K562 (cell line): ENCODE measurements around the gene POLR2H. TPM values are rescaled to one million over a fixed set of nuclear protein-coding genes. Genes with fewer than 3 reads are reported as not detected.

Source experiments
- ATAC-seq: fragments of 200-7000 bp; cut with Tn5 transposase; 3 replicates; pipeline ENCODE4 v1.9.1; 2020; ENCODE audit warnings: moderate library complexity
- BruUV-seq: library from RNA; stranded (reverse); fragments of 400-500 nt; replicated peaks from 2 replicates; lab custom pipeline; 2021; lab: Mats Ljungman, UMichigan
- CTCF ChIA-PET: fragments of 300-600 bp; formaldehyde crosslinking; extraction: SDS; loops from one replicate; lab custom pipeline; 2021; ENCODE audit warnings: low intra/inter-chr PET ratio; lab: Yijun Ruan, JAX
- POLR2A ChIA-PET: fragments of 300-600, 350-650 bp; sonication (Branson Sonifier 250); formaldehyde crosslinking; extraction: SDS; loops from one replicate; lab custom pipeline; 2021; ENCODE audit warnings: antibody characterized with exemption, inconsistent platforms; lab: Yijun Ruan, JAX
- DNase-seq, 4 experiments: peaks; one replicate each; pipeline versions ENCODE4 v3.0.0 to v3.0.0-alpha.2; 2011 to 2018; ENCODE audit warnings: low spot score in 3 of 4, mixed read lengths in 3 of 4; ENCODE audit errors: extremely low read depth in 1 of 4
- FAIRE-seq: peaks from 2 replicates; lab custom pipeline; 2011; peaks lifted over from hg19 to GRCh38; lab: Jason Lieb, UNC
- H2AFZ ChIP-seq: 2 replicates; pipeline ENCODE4 v1.6.0; 2011; ENCODE audit warnings: low read depth, low read length, control low read depth, inconsistent platforms
- H3K27ac ChIP-seq: fragments of 200-600 bp; 3 replicates; pipeline ENCODE4 v1.8.0; 2011; ENCODE audit warnings: low read depth, mild to moderate bottlenecking, control low read depth, inconsistent platforms, low read length, moderate library complexity, mixed read lengths; ENCODE audit errors: extremely low read depth
- H3K27me3 ChIP-seq, 2 experiments: fragments of 300-600 bp in 1 of 2; 2 replicates in 1 of 2; 3 replicates in 1 of 2; pipeline versions ENCODE4 v1.6.0 to v1.8.0; 2011; ENCODE audit warnings: inconsistent platforms in 2 of 2, low read length in 2 of 2, mild to moderate bottlenecking in 1 of 2, mixed read lengths in 1 of 2, moderate library complexity in 1 of 2; ENCODE audit not compliant: control insufficient read depth in 2 of 2, insufficient read depth in 2 of 2
- H3K36me3 ChIP-seq: fragments of 300-600 bp; 3 replicates; pipeline ENCODE4 v1.8.0; 2011; ENCODE audit warnings: mild to moderate bottlenecking, low read length, inconsistent platforms; ENCODE audit not compliant: control insufficient read depth, insufficient read depth
- H3K4me1 ChIP-seq, 2 experiments: fragments of 200-600 bp in 1 of 2; replicated peaks in 1 of 2; 2 replicates in 1 of 2; 3 replicates in 1 of 2; pipeline versions ENCODE4 v1.5.1 to v1.8.0; 2011; ENCODE audit warnings: inconsistent platforms in 2 of 2, low read length in 2 of 2, mild to moderate bottlenecking in 1 of 2, mixed read lengths in 1 of 2, moderate library complexity in 1 of 2; ENCODE audit not compliant: control insufficient read depth in 2 of 2, insufficient read depth in 2 of 2
- H3K4me2 ChIP-seq: 2 replicates; pipeline ENCODE4 v1.6.1; 2011; ENCODE audit warnings: low read length, control low read depth, inconsistent platforms, mixed read lengths; ENCODE audit not compliant: insufficient read depth
- H3K4me3 ChIP-seq: fragments of 200-600 bp; sonication (generic), shearing (Covaris generic); 2 replicates; pipeline ENCODE4 v1.5.1; 2016; ENCODE audit warnings: control low read depth, inconsistent platforms
- H3K79me2 ChIP-seq: fragments of 200-600 bp; 3 replicates; pipeline ENCODE4 v1.8.0; 2011; ENCODE audit warnings: low read length, inconsistent platforms; ENCODE audit not compliant: control insufficient read depth, insufficient read depth
- H3K9ac ChIP-seq, 2 experiments: 2 replicates each; pipeline versions ENCODE4 v1.6.0 to v1.6.1; 2011; ENCODE audit warnings: low read depth in 2 of 2, low read length in 2 of 2, control low read depth in 1 of 2, inconsistent platforms in 1 of 2, mild to moderate bottlenecking in 1 of 2, mixed read lengths in 1 of 2; ENCODE audit not compliant: insufficient read depth in 1 of 2
- H3K9me1 ChIP-seq: one replicate; pipeline ENCODE4 v1.6.0; 2011; ENCODE audit warnings: inconsistent platforms, mild to moderate bottlenecking, low read length, moderate library complexity; ENCODE audit not compliant: control insufficient read depth, insufficient read depth
- H3K9me3 ChIP-seq: replicated peaks from 2 replicates; pipeline ENCODE4 v1.5.1; 2011; ENCODE audit warnings: low read depth, low read length, inconsistent platforms; ENCODE audit not compliant: control insufficient read depth, insufficient read depth
- H4K20me1 ChIP-seq: replicated peaks from 2 replicates; pipeline ENCODE4 v1.6.1; 2011; ENCODE audit warnings: low read length, inconsistent platforms, mixed read lengths; ENCODE audit not compliant: control insufficient read depth, insufficient read depth
- RBFOX2 ChIP-seq: fragments of 200-400 bp; formaldehyde crosslinking; IDR thresholded peaks from 2 replicates; pipeline ENCODE4 v1.6.1; 2017; ENCODE audit warnings: low read depth, mild to moderate bottlenecking, low read length, moderate library complexity
- SNRNP70 ChIP-seq: fragments of 200-400 bp; formaldehyde crosslinking; optimal IDR thresholded peaks from 2 replicates; pipeline ENCODE3; 2017; ENCODE audit warnings: low read depth, low read length
- WGBS: fragments of 100-300 bp; shearing (Covaris generic); methylation state at CpG from one replicate; pipeline ENCODE4 v1.1.6; 2016; ENCODE audit warnings: low coverage, mixed read lengths; ENCODE audit not compliant: insufficient coverage; ENCODE audit errors: missing lambda C conversion rate; 5-methylcytosine and 5-hydroxymethylcytosine counted together
- in situ Hi-C: fragments of 300-500 bp; cut with MboI; formaldehyde crosslinking; loops from 4 replicates; pipeline ENCODE4 v1.15.0; 2018; ENCODE audit warnings: inconsistent platforms, mixed read lengths
- intact Hi-C: fragments of 100-400 bp; cut with micrococcal nuclease; formaldehyde crosslinking; loops from 2 replicates; pipeline ENCODE4 v1.14.2; 2022
- polyA plus RNA-seq, 8 experiments: library from polyadenylated mRNA; depleted of rRNA in 4 of 8; stranded (reverse) in 5 of 8; unstranded in 3 of 8; fragments of >200 nt; fragmentation: Nextera tagmentation in 2 of 8; fragmentation: Illumina TruSeq in 1 of 8; extraction: Ambion mirVana in 2 of 8; extraction: Trizol in 1 of 8; gene quantifications; 2 replicates each; pipeline versions ENCODE4 v1.2.1 to v1.2.3, GENCODE V29; 2011 to 2014; ENCODE audit warnings: inconsistent platforms in 1 of 8, missing spikeins in 1 of 8
- total RNA-seq, 7 experiments: library from RNA; depleted of rRNA in 6 of 7; stranded (reverse); fragments of >200 nt in 6 of 7; fragmentation: Illumina TruSeq in 2 of 7; extraction: Trizol in 2 of 7; gene quantifications; 2 replicates each; pipeline versions ENCODE4 v1.2.1 to v1.2.3, GENCODE V29; 2011 to 2021; ENCODE audit warnings: low replicate concordance in 1 of 7
- TF ChIP-seq, protein P1 (sequence below): sonication (generic); formaldehyde crosslinking; IDR thresholded peaks from 2 replicates; pipeline ENCODE4 v1.8.1; 2023; ENCODE audit warnings: mild to moderate bottlenecking, missing genetic modification reagents

POLR2H gene
- total and polyA plus RNA-seq, 9 of the 15 experiments (the other 6 are each of a cell fraction or from before 2014, with no cell fraction given), result 128 to 512 (median 220) TPM

DNA sequence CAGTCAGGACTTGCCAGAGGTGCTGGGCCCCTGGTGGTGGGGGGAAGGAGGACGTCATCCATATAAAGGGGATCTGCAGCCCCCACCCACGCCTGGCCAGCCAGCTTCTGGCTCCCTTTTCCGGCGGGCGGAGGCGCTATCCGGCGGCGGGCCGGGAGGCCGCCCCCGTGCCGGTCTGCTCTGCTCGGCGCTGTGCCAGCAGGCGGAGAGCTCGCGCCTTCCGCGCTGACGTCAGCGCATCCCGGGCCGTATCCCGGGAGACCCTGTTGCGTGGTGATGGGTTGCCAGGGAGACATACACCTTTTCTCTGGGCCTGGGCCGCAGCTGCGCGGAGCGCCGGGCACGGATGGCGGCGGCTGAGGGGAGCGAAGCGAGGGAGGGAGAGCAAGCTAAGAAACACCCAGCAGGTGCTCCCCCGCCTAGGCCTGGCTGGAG lies 23.0 kb upstream of the POLR2H start:
- no peak overlapping the region for H3K27ac ChIP-seq
- H3K4me3 ChIP-seq, result no peak overlapping the region
- WGBS, result 93% methylated on average over 21 of the region's 37 CpGs
- no peaks in the 10 kb centered on the region for H3K27me3 ChIP-seq
- ATAC-seq (no peak), DNase-seq (no peak), FAIRE-seq (no peak)
- H2AFZ ChIP-seq, result no peak overlapping the region
- H3K9ac ChIP-seq, result peak overlapping the region in 1 of 2 experiments; percentile 64; a peak in 2 of 4 replicates
- H3K79me2 ChIP-seq, result peaks cover 16% of the 10 kb centered on the region
- H3K9me1 ChIP-seq, result peaks cover 11% of the 10 kb centered on the region
- no TSS peak for BruUV-seq
- peaks cover 32 to 56% of the 10 kb centered on the region in 2 experiments for H3K4me1 ChIP-seq
- in situ Hi-C loops (no loop called here), intact Hi-C loops (no loop called here)
- H3K9me3 ChIP-seq, result no peaks in the 10 kb centered on the region
- H3K4me2 ChIP-seq, result no peak overlapping the region
- POLR2A ChIA-PET, result interaction anchor here (1.4 kb wide), 1 partner anchor 10 kb away, joined by 7 read pairs; no protein-coding TSS in a partner anchor
- CTCF ChIA-PET, result no interaction called here
- H3K36me3 ChIP-seq, result peaks cover 32% of the 10 kb centered on the region
- TF ChIP-seq, protein P1, sequence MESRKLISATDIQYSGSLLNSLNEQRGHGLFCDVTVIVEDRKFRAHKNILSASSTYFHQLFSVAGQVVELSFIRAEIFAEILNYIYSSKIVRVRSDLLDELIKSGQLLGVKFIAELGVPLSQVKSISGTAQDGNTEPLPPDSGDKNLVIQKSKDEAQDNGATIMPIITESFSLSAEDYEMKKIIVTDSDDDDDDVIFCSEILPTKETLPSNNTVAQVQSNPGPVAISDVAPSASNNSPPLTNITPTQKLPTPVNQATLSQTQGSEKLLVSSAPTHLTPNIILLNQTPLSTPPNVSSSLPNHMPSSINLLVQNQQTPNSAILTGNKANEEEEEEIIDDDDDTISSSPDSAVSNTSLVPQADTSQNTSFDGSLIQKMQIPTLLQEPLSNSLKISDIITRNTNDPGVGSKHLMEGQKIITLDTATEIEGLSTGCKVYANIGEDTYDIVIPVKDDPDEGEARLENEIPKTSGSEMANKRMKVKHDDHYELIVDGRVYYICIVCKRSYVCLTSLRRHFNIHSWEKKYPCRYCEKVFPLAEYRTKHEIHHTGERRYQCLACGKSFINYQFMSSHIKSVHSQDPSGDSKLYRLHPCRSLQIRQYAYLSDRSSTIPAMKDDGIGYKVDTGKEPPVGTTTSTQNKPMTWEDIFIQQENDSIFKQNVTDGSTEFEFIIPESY (CRISPR knock-in tag), result peak; percentile 71
- TF ChIP-seq RBFOX2 (0 out of 2 replicates have a peak, but pooled peaks have one; percentile 37), SNRNP70 (no peak)
- H4K20me1 ChIP-seq, result peaks cover 19% of the 10 kb centered on the region
